Endothelial cell (in vitro differentiated cells): ENCODE measurements around the gene SMCO3. TPM values are rescaled to one million over a fixed set of nuclear protein-coding genes. Genes with fewer than 3 reads are reported as not detected.

Experiments used
- DNase-seq: peaks from one replicate; pipeline ENCODE4 v3.0.0; 2021; ENCODE audit warnings: low spot score
- H3K27ac Mint-ChIP-seq: one replicate; pipeline ENCODE4 v1.8.0; 2021; ENCODE audit warnings: mixed read lengths, inconsistent platforms; ENCODE audit not compliant: unreplicated experiment
- H3K27me3 Mint-ChIP-seq: one replicate; pipeline ENCODE4 v1.8.0; 2021; ENCODE audit warnings: mild to moderate bottlenecking, moderate library complexity, mixed read lengths, inconsistent platforms; ENCODE audit not compliant: unreplicated experiment
- H3K36me3 Mint-ChIP-seq: one replicate; pipeline ENCODE4 v1.8.0; 2021; ENCODE audit warnings: mild to moderate bottlenecking, low read depth, mixed read lengths, inconsistent platforms; ENCODE audit not compliant: unreplicated experiment
- H3K4me1 Mint-ChIP-seq: one replicate; pipeline ENCODE4 v1.8.0; 2021; ENCODE audit warnings: mild to moderate bottlenecking, mixed read lengths, inconsistent platforms; ENCODE audit not compliant: unreplicated experiment
- H3K4me3 Mint-ChIP-seq: one replicate; pipeline ENCODE4 v1.8.0; 2021; ENCODE audit warnings: mild to moderate bottlenecking, mixed read lengths, inconsistent platforms; ENCODE audit not compliant: unreplicated experiment
- H3K9me3 Mint-ChIP-seq: one replicate; pipeline ENCODE4 v1.8.0; 2021; ENCODE audit warnings: mixed read lengths, inconsistent platforms; ENCODE audit not compliant: unreplicated experiment
- CTCF ChIP-seq: fragments of 200-600 bp; sonication (generic); IDR thresholded peaks from one replicate; pipeline ENCODE4 v1.5.0; 2021; ENCODE audit warnings: antibody characterized with exemption; ENCODE audit not compliant: unreplicated experiment
- total RNA-seq: library from RNA; stranded (reverse); fragmentation: NEBNext Ultra II Directional; extraction: Animal tissue kit (Norgen Biotek cat#: 25700); gene quantifications from one replicate; pipeline ENCODE4 v1.2.1, GENCODE V29; 2021; ENCODE audit not compliant: unreplicated experiment

The SMCO3 gene
- total RNA-seq, 1 donor from 2014 or later: 0.13 TPM

- Mint-ChIP-seq H3K9me3 (no peaks in the 10 kb centered on the region), H3K4me3 (no peak overlapping the region), H3K27me3 (peaks cover 3% of the 10 kb centered on the region), H3K36me3 (no peaks in the 10 kb centered on the region), H3K4me1 (no peaks in the 10 kb centered on the region), H3K27ac (no peak overlapping the region)
- no peak for TF ChIP-seq CTCF
- no peak for DNase-seq
Measured at GRCh38 chr12:14852880-14853279, 38.9 kb upstream of the SMCO3 start.

- H3K27me3 Mint-ChIP-seq: peaks cover 3% of the 10 kb centered on the region
- TF ChIP-seq CTCF: no peak
- no peaks in the 10 kb centered on the region for H3K9me3 Mint-ChIP-seq
- no peak overlapping the region for H3K4me3 Mint-ChIP-seq
- H3K27ac Mint-ChIP-seq: no peak overlapping the region
- DNase-seq: no peak
- no peaks in the 10 kb centered on the region for H3K36me3 Mint-ChIP-seq
- peaks cover 16% of the 10 kb centered on the region for H3K4me1 Mint-ChIP-seq
Measured at GRCh38 chr12:14850929-14851663, 37.1 kb upstream of the SMCO3 start.

GRCh38 chr12:14849661-14850060, 35.7 kb upstream of the SMCO3 start:
- Mint-ChIP-seq H3K4me3 (no peak overlapping the region), H3K36me3 (no peaks in the 10 kb centered on the region), H3K27ac (no peak overlapping the region), H3K9me3 (no peaks in the 10 kb centered on the region), H3K4me1 (peaks cover 19% of the 10 kb centered on the region), H3K27me3 (peaks cover 3% of the 10 kb centered on the region)
- no peak for DNase-seq
- TF ChIP-seq CTCF: no peak

- TF ChIP-seq CTCF: no peak
- no peak overlapping the region for H3K4me3 Mint-ChIP-seq
Measured at GRCh38 chr12:14846876-14847580, 33.0 kb upstream of the SMCO3 start.

GRCh38 chr12:14846042-14846587, 32.1 kb upstream of the SMCO3 start:
- no peaks in the 10 kb centered on the region for H3K36me3 Mint-ChIP-seq
- peaks cover 30% of the 10 kb centered on the region for H3K4me1 Mint-ChIP-seq
- no peaks in the 10 kb centered on the region for H3K27me3 Mint-ChIP-seq
- H3K4me3 Mint-ChIP-seq: no peak overlapping the region
- DNase-seq: no peak
- no peak for TF ChIP-seq CTCF
- no peak overlapping the region for H3K27ac Mint-ChIP-seq
- H3K9me3 Mint-ChIP-seq: no peaks in the 10 kb centered on the region

More at GRCh38 chr12:14846876-14847580, 33.0 kb upstream of the SMCO3 start:
- H3K9me3 Mint-ChIP-seq: no peaks in the 10 kb centered on the region
- H3K27me3 Mint-ChIP-seq: no peaks in the 10 kb centered on the region
- no peak for DNase-seq
- H3K4me1 Mint-ChIP-seq: peaks cover 30% of the 10 kb centered on the region
- H3K27ac Mint-ChIP-seq: no peak overlapping the region
- no peaks in the 10 kb centered on the region for H3K36me3 Mint-ChIP-seq
